Measurements from ENCODE around the gene NOC3L. TPM values are rescaled to one million over a fixed set of nuclear protein-coding genes. Genes with fewer than 3 reads are reported as not detected.
"Not testable (repeated sequence)": the region's sequence is repeated elsewhere in the genome, so short reads cannot be mapped to it uniquely, and the experiment has no call there.

Gene NOC3L, protein sequence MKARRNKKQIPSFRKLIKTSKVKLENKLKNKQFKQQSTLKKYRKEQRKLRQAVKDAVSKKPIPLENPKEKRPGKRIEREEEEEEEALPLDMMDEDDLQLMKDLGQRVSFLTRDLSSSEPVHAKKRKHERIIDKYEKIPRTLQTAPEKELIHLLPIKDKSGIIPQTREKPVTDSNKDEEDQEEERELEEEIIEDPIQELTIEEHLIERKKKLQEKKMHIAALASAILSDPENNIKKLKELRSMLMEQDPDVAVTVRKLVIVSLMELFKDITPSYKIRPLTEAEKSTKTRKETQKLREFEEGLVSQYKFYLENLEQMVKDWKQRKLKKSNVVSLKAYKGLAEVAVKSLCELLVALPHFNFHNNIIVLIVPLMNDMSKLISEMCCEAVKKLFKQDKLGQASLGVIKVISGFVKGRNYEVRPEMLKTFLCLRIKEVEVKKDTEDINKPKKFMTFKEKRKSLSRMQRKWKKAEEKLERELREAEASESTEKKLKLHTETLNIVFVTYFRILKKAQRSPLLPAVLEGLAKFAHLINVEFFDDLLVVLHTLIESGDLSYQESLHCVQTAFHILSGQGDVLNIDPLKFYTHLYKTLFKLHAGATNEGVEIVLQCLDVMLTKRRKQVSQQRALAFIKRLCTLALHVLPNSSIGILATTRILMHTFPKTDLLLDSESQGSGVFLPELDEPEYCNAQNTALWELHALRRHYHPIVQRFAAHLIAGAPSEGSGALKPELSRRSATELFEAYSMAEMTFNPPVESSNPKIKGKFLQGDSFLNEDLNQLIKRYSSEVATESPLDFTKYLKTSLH
- total RNA-seq, result 26.4 and 28.2 TPM in 2 replicates

DNA sequence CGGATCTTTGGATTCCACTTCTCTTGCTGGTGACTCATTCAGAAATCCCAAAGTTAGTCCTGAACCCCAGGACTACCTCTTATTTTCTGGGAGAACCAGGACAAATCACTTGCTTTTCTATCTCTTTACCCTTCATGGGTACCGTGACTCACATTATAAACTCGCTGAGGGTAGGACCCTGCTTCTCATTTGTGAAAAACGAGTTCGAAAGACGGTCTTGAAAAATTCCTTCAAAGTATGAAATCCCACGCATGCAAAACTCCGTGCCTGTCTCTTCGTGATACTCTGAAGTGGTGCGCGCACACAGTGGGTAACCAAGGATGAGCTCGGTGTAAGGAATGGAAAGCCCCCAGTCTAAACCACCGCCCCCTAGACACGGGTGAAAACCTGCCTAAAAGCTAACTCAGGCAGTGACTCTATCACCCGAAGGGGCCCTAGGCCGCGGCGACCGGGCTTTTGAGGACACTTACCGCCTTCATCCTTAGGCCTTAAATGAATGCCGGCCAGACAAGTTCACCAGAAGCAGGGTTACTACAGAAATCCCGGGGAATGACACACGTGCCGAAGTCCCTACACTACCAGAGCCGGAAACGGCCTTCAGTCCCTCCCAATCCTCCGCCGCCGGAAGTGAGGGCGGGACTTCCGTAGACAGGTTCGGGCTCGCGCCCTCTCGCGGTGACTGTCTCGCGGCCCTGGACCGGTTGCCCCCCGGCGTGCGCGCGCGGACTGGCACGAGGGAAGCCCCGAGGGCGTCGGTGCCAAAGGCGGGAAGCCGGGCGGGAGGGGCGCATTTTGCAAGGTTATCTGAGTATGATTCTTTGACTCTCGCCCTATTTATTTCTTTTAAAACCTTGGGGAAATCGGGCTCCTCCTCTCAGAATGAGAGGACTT lies at the start of gene NOC3L:
NOC3L (minus strand) TSS at position 580 of the 891 bp plus-strand sequence; CDS start at position 479, 101 bp downstream.
- intact Hi-C loops (cut with micrococcal nuclease), result loop anchor here (1.0 to 5.0 kb wide), 11 partner anchors 40 to 1514 kb away; partner anchors contain the start of genes CEP55, EXOC6, FRA10AC1 and HELLS

DNA sequence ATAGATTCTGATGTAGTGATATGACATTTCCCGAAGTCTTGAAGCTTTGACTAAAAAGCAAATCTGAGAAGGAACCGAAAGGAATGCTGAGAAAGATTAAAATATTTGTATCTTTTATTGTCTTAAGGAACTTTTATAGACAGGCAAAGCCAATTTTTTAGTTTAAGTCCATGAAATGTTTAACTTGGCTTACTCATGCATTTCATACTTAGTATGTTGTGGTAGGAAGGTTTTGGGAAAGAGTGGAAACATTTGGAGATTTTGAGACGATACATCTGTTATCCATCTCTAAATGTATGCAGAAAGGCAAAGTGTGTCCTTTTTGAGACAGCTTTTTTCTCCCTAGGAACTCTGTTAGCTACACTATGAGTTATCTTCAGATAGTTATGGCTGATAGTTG lies 49.7 kb upstream of the NOC3L start:
- intact Hi-C loops (cut with micrococcal nuclease), result no loop called here

DNA sequence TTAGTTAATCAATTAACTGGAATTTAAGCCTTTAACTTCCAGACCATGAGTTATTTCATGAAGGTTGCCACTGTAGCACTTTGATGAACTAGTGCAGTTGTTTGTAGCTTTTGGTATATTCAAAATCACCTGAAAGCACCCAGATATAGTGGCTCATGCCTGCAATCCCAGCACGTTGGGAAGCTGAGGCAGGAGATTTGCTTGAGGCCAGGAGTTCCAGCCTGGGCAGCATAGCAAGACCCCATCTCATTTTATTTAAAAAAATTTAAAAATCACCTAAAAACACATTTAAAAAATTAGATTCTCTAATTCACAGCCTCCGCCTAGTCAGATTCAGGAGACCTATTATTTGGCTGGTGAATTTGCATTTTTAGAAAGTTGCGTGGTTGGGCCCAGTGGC lies 48.6 kb upstream of the NOC3L start:
- intact Hi-C loops (cut with micrococcal nuclease), result no loop called here

DNA sequence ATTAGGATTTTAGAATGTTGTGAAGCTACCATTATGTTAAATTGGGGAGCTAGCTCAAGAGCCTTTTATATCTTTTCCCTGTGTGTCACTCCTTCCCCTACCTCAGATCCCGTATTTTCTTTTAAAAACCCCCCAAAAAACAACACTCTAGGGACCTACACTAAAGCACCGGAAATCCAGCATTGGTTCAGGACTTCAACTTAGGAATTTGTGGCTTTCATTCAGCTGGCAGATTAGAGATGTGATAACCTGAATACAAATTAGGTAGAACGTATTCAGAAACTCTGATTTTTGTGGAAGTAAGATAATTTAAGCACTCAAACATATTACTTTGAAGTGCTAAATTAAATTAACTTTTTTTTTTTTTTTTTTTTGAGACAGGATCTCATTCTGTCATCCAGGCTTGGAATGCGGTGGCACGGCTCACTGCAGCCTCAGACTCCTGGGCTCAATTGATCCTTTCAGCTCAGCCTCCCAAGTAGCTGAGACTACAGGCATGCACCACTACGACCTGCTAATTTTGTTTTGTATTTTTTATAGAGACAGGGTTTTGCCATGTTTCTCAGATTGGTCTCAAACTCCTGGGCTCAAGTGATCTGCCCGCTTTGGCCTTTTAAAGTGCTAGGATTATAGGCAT lies 46.4 kb upstream of the NOC3L start:
- intact Hi-C loops (cut with micrococcal nuclease), result no loop called here

DNA sequence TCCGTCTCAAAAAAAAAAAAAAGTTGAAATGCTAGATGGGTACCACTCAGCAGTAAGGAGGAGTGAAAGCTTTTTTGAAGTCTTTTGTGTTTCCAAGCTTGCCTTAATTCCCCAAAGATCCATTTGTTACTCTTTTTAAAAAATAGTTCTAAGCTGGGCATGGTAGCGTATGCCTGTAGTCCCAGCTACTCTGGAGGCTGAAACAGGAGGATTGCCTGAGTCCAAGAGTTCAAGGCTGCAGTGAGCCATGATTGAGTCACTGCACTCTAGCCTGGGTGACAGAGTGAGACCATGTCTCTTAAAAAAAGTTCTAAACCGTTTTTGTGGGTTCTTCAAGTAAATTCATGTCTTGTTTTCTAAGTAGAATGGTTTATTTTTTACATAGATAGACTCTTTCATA lies 44.9 kb upstream of the NOC3L start:
- intact Hi-C loops (cut with micrococcal nuclease), result no loop called here

DNA sequence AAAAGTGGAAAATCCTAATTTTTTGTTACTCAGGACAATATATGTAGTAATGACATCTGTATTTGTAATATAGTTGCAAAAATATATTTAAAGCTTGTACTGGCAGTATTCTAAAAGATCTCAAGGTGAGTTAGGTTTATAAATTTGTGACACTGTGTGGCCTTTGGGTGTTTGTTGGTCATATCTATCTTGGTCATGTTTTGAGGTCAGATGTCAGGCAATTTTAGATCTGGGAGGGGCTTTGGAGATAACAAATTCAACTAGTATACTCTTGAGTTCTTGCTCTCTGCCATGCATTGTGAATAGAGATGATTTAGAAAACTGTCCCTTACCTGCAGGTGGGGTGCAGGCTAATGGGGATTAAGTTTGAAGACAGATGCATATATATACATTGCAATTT lies 42.7 kb upstream of the NOC3L start:
- intact Hi-C loops (cut with micrococcal nuclease), result no loop called here

DNA sequence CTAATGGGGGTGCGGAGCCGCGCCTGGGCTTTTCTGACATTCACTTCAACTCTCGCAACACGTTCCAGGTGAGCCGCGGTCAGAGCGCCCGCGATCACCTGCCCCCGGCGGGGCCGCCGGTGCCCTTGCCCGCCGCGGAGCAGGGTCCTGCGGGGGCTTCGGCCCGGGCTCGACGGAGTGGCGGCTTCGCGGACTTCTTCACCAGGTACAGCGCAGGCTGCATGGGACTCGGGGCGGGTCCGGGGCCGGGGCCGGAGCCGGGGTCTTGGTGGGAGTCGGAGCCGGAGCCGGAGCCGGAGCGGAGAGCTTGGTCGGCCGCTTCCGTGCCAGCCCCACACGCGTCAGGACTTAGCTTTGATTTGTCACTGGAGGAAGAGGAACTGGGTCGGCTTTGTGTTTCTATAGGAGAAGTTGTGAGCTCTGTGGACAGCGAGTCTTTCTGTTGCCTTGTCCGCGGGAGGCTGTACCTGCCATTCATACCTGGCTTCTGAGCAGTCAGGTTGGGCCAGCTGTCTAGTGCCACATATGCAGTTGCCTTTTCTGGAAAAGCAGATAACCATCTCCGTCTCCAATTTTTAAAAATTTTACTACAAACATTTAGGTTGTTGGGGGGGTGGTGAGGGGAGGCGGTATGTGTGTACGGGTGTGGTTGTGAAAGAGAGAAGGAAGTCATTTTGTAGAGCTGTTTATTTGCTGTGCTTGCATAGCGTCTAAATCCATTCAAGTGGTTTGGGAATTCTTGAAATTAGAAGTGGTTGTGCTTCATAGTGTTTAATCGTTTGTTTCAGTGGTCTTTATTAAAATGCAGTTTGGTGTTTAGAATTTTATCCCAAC lies 40.9 kb upstream of the NOC3L start:
- intact Hi-C loops (cut with micrococcal nuclease), result loop anchor here (1.0 kb wide), 1 partner anchor 142 kb away; the partner anchor contains the start of gene HELLS

DNA sequence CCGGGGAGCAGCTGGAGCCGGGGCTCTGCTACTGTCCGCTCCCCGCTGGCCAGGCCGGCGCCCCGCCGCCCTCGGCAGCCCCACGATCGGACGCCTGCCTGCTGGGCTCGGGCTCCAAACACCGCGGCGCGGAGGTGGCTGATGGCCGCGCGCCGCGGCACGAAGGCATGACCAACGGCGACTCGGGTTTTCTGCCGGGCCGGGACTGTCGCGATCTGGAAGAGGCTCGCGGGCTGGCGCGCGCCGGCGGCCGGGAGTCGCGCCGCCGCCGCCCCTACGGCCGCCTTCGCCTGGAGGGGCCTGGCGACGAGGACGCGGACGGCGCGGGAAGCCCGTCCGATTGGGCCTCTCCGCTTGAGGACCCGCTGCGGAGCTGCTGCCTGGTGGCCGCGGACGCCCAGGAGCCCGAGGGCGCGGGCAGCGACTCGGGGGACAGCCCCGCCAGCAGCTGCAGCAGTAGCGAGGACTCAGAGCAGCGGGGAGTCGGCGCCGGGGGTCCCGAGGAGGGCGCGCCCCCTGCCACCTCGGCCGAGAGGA lies 40.2 kb upstream of the NOC3L start:
- intact Hi-C loops (cut with micrococcal nuclease), result loop anchor here (1.0 kb wide), 2 partner anchors 41 to 142 kb away; partner anchors contain the start of genes HELLS and NOC3L

DNA sequence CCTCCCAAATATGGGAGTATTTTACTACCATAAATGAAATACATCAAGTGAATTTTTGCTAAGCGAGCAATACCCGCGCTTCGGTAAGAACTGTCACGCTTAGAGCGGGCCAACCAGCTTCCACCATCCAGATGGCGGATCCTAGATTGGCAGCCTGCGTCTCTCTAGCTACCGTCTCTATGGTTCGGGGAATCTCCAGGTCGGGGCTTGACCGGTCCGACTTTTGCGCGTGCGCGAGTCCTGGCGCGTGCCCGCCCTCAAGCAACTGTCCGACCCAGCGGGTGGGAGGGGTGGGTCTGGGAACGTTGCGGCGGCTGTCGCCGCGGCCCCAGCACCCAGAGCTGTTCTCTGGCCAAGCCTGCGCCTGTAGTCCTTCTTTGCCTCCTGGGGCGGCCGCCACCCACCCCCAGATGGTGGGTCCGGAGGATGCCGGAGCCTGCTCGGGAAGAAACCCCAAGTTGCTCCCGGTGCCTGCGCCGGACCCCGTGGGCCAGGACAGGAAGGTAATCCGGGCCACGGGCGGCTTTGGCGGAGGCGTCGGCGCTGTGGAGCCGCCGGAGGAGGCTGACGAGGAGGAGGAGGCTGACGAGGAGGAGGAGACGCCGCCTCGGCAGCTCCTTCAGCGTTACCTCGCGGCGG lies 39.6 kb upstream of the NOC3L start, which contains the start of gene TBC1D12:
TBC1D12 (plus strand) TSS at position 338 of the 639 bp plus-strand sequence; CDS start at position 411, 73 bp downstream.
- intact Hi-C loops (cut with micrococcal nuclease), result loop anchor here (1.0 kb wide), 1 partner anchor 40 kb away; the partner anchor contains the start of gene NOC3L

DNA sequence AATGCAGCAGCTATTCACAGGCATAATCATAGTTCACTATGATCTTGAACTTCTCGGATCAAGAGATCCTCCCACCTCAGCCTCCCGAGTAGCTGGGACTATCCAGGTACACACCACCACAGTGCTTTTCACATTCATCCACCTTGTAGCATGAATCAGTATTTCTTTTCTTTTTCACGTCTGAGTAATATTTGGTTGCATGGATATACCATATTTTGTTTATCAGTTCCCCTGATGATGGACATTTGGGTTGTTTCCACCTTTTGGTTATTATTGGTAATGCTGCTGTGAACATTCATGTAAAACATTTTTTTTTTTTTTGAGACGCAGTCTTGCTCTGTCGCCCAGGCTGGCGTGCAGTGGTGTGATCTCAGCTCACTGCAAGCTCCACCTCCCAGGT lies 36.0 kb upstream of the NOC3L start:
- intact Hi-C loops (cut with micrococcal nuclease), result no loop called here

DNA sequence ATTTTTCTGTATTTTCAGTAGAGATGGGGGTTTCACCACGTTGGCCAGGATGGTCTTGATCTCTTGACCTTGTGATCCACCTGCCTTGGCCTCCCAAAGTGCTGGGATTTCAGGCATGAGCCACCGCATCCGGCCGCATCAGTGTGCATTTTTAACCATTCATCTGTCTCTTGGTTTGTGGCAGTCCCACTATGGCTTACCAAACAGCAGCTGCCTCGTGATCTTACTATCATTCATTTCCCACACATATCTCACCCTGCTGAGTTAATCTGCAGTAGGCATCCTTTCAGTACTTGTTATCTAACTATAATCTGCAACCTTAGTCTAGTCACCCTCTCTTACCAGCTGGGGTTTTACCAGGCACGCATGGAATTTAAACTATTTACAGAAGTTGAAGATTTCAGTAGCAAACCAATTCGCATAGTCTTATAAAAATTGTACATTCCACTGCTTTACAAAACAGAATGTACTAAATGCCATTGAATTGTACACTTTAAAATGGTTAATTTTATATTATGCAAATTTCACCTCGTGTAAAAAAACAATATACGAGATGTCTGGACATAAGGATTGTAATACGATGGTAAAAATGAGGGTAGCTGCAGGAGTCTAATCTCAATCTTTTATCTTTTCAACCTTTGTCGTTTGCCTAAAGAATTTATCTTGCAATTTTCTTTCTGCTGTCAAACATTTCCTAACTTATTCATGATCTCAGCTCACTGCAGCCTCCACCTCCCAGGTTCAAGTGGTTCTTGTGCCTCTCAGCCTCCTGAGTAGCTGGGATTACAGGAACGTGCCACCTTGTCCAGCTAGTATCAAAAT lies 35.0 kb upstream of the NOC3L start:
- intact Hi-C loops (cut with micrococcal nuclease), result no loop called here

DNA sequence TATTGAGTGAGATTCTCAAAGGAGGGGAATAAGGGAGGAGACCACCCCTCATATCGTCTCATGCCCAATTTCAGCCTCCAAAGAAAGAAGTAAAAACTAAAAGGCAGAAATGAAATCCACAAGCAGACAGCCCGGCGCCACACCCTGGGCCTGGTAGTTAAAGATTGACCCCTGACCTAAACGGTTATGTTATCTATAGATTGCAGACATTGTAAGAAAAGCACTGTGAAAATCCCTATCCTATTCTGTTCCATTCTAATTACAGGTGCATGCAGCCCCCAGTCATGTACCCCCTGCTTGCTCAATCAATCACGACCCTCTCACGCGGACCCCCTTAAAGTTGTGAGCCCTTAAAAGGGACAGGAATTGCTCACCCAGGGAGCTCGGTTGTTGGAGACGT lies 29.4 kb upstream of the NOC3L start:
- intact Hi-C loops (cut with micrococcal nuclease), result not testable (repeated sequence)

DNA sequence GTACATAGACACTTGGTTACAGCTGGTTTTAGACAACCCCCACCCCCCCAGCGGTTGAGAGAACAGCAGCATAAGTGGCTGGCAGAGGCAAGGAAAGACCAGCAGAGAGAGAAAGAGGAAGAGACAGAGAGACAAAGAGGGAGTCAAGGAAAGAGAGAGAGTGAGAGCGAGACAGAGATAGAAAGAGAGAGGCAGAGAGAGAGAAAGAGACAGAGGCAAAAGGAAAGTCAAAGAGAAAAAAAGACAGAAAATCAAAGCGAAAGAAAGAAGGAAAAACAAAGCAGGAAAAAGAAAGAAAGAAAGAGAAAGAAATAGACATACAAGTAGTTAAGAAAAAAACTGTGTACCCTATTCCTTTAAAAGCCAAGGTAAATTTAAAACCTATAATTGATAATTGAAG lies 23.0 kb upstream of the NOC3L start:
- intact Hi-C loops (cut with micrococcal nuclease), result not testable (repeated sequence)

DNA sequence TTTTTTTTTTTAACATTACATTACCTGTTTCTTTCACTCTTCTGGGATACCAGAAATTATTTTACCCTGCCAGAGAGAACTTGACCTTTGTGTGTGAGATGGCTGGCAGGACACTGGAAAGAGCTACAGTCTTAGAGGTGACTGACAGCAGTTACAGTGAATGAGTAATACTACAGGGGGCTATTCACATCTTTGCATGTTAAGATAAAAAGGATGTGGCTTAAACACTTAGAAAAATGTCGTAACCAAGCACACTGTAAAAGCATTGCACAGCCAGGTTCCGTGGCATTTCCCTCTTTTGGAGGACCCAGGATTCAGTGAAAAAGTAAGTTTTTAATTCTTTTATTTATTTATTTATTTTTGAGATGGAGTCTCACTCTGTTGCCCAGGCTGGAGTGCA lies 20.8 kb upstream of the NOC3L start:
- intact Hi-C loops (cut with micrococcal nuclease), result no loop called here

DNA sequence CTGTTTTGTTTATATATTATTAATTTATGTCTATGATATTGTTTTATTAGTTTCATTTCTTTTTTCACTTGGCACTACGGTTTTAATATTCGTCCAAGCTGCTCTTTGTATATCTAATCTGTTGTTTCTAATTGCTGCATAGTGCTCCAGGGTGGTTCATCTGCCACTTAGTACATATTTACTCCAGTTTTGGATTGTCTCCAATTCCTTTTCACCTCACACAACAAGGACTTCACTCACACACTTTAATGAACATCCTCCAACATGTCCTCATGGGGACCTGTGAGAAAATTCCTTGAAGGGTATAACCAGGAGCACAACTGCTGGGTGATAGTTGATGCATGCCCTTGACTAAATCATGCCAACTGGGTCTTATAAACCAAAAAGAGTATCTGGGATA lies 14.1 kb upstream of the NOC3L start:
- intact Hi-C loops (cut with micrococcal nuclease), result no loop called here

DNA sequence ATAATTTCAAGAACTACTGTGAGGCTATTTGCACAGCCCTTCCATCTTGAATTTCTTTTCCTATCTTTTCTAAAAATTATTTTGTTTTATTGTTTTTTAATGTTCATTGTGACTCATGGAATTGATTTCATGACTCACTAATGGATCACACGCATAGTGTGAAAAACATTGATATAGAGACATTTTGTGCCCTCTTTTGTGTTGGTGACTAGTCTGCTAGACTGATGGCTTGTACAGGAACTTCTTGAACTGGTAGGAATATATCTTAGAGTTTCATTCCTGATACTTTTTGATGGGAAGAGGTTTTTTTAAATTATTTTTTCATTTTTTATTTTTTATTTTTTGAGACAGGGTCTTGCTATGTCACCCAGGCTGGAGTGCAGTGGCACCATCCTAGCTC lies 12.6 kb upstream of the NOC3L start:
- intact Hi-C loops (cut with micrococcal nuclease), result no loop called here

DNA sequence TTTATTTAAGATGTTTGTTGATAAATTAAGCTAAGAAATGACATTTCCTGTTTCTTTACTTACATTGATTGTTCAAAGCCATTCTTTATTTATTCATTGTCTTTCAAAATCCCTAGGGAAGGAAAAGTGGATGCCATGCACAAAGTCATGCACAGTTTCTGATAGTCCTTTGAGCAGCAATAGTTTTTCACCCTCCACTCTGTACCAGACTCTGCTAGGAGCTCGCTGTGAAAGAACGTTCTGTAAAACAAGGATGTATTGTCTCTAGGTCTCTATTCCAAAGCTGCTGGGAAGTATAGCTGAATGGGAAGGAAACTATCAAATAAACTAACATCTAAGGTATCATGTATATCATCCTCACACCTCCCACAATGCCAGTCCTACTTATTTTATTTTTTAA lies 7.8 kb upstream of the NOC3L start:
- intact Hi-C loops (cut with micrococcal nuclease), result no loop called here

DNA sequence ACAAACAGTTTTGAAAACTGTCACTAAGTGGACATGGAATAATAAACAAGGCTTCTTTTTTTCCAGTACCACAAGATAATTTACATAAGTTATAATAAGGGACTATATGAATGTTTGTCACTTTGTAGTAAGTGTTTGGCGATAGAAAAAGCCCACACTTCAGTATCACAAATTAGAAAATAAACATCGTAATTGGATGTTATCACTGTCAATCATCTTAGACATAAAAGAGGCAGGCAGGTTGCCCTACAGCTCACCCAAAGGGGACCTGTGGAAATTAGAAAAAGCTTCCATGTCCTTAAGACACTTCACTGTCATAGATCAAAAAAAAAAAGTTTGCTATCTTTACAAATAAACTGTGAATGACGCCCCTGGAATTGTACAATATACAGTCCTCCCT lies 3.6 kb upstream of the NOC3L start:
- intact Hi-C loops (cut with micrococcal nuclease), result no loop called here
